HepG2 (cell line): ENCODE data around the gene SYNE1. TPM values are rescaled to one million over a fixed set of nuclear protein-coding genes. Genes with fewer than 3 reads are reported as not detected.

Experiments used
- ATAC-seq: fragments of 200-7000 bp; cut with Tn5 transposase; 3 replicates; pipeline ENCODE4 v1.9.1; 2020; ENCODE audit warnings: mild to moderate bottlenecking, moderate library complexity
- BruUV-seq: library from RNA; stranded (reverse); fragments of 400-500 nt; replicated peaks from 2 replicates; lab custom pipeline; 2021; lab: Mats Ljungman, UMichigan
- CTCF ChIA-PET: fragments of 300-600 bp; formaldehyde crosslinking; extraction: SDS; loops from one replicate; lab custom pipeline; 2021; ENCODE audit warnings: low total read pairs, inconsistent platforms, low intra/inter-chr PET ratio; lab: Yijun Ruan, JAX
- POLR2A ChIA-PET: fragments of 350-600 bp; sonication (Branson Sonifier 250); formaldehyde crosslinking; loops from one replicate; lab custom pipeline; 2020; ENCODE audit warnings: antibody characterized with exemption, inconsistent platforms; lab: Yijun Ruan, JAX
- DNase-seq: peaks from one replicate; pipeline ENCODE4 v3.0.0-alpha.2; 2015; ENCODE audit warnings: low spot score
- FAIRE-seq: peaks from 3 replicates; lab custom pipeline; 2011; peaks lifted over from hg19 to GRCh38; lab: Jason Lieb, UNC
- H2AFZ ChIP-seq: one replicate; pipeline ENCODE4 v1.6.1; 2011; ENCODE audit warnings: low read length, inconsistent platforms
- H3K27ac ChIP-seq: fragments of 300-600 bp; 3 replicates; pipeline ENCODE4 v1.8.0; 2011; ENCODE audit warnings: mixed run types, mild to moderate bottlenecking, mixed read lengths, low read length, inconsistent platforms; ENCODE audit not compliant: insufficient read depth; ENCODE audit errors: extremely low read length
- H3K27me3 ChIP-seq, 2 experiments: fragments of 200-600 bp in 1 of 2; 2 replicates in 1 of 2; 3 replicates in 1 of 2; pipeline versions ENCODE4 v1.6.0 to v1.8.0; 2011; ENCODE audit warnings: low read length in 2 of 2, mild to moderate bottlenecking in 2 of 2, moderate library complexity in 2 of 2, inconsistent platforms in 1 of 2; ENCODE audit not compliant: insufficient read depth in 2 of 2, control insufficient read depth in 1 of 2
- H3K36me3 ChIP-seq, 2 experiments: fragments of 200-600 bp in 1 of 2; replicated peaks in 1 of 2; 2 replicates in 1 of 2; 3 replicates in 1 of 2; pipeline versions ENCODE4 v1.5.1 to v1.8.0; 2011; ENCODE audit warnings: low read length in 2 of 2, inconsistent platforms in 1 of 2; ENCODE audit not compliant: insufficient read depth in 2 of 2, control insufficient read depth in 1 of 2
- H3K4me1 ChIP-seq: 2 replicates; pipeline ENCODE4 v1.5.1; 2012; ENCODE audit warnings: low read length, inconsistent platforms; ENCODE audit not compliant: insufficient read depth
- H3K4me2 ChIP-seq: 2 replicates; pipeline ENCODE4 v1.6.0; 2011; ENCODE audit warnings: low read depth, low read length, inconsistent platforms
- H3K4me3 ChIP-seq, 3 experiments: fragments of 200-600 bp in 1 of 3; sonication (generic), shearing (Covaris generic) in 1 of 3; replicated peaks in 1 of 3; 2 replicates each; pipeline ENCODE4 v1.5.1; 2011 to 2016; ENCODE audit warnings: low read length in 3 of 3, inconsistent platforms in 2 of 3, low read depth in 2 of 3, mild to moderate bottlenecking in 2 of 3, control low read depth in 1 of 3, mixed read lengths in 1 of 3; ENCODE audit not compliant: insufficient read depth in 1 of 3
- H3K79me2 ChIP-seq: one replicate; pipeline ENCODE4 v1.6.1; 2011; ENCODE audit warnings: low read length, inconsistent platforms; ENCODE audit not compliant: insufficient read depth
- H3K9ac ChIP-seq: 2 replicates; pipeline ENCODE4 v1.6.0; 2011; ENCODE audit warnings: mild to moderate bottlenecking, low read depth, low read length, inconsistent platforms; ENCODE audit not compliant: insufficient read depth
- H3K9me3 ChIP-seq: 2 replicates; pipeline ENCODE4 v1.5.1; 2012; ENCODE audit warnings: mild to moderate bottlenecking, low read length
- H4K20me1 ChIP-seq: 2 replicates; pipeline ENCODE4 v1.6.0; 2011; ENCODE audit warnings: inconsistent platforms, mild to moderate bottlenecking, low read length, moderate library complexity; ENCODE audit not compliant: insufficient read depth
- ERF ChIP-seq: IDR thresholded peaks from 2 replicates; pipeline ENCODE4 v1.6.1; 2018; ENCODE audit warnings: missing biosample characterization, missing genetic modification reagents
- FIP1L1 ChIP-seq: fragments of 200-400 bp; formaldehyde crosslinking; IDR thresholded peaks from 2 replicates; pipeline ENCODE4 v1.6.1; 2018; ENCODE audit warnings: low read depth, mild to moderate bottlenecking, low read length, moderate library complexity, borderline replicate concordance; ENCODE audit not compliant: insufficient read depth
- GPN1 ChIP-seq: sonication (generic); formaldehyde crosslinking; IDR thresholded peaks from 2 replicates; pipeline ENCODE4 v1.5.1; 2020; ENCODE audit warnings: missing genetic modification reagents, borderline replicate concordance
- MTF1 ChIP-seq: sonication (generic); formaldehyde crosslinking; IDR thresholded peaks from 2 replicates; pipeline ENCODE4 v1.5.0; 2020; ENCODE audit warnings: missing genetic modification reagents
- NFKBIZ ChIP-seq: IDR thresholded peaks from 2 replicates; pipeline ENCODE4 v1.6.1; 2018; ENCODE audit warnings: missing genetic modification reagents, missing compliant biosample characterization
- NFYB ChIP-seq: sonication (generic); formaldehyde crosslinking; IDR thresholded peaks from 2 replicates; pipeline ENCODE4 v1.4.0; 2020; ENCODE audit warnings: missing genetic modification reagents
- RNF2 ChIP-seq: fragments of 450-650 bp; conservative IDR thresholded peaks from 2 replicates; pipeline ENCODE4 v1.6.1; 2016; ENCODE audit warnings: low read depth
- SKI ChIP-seq: fragments of 450-650 bp; IDR thresholded peaks from one replicate; pipeline ENCODE4 v1.6.1; 2018; ENCODE audit warnings: mild to moderate bottlenecking; ENCODE audit not compliant: partially characterized antibody
- SP2 ChIP-seq: sonication (generic); formaldehyde crosslinking; IDR thresholded peaks from 2 replicates; pipeline ENCODE4 v1.5.1; 2020; ENCODE audit warnings: mild to moderate bottlenecking, missing genetic modification reagents
- ZNF136 ChIP-seq: sonication (generic); formaldehyde crosslinking; IDR thresholded peaks from 2 replicates; pipeline ENCODE4 v1.8.1; 2022; ENCODE audit warnings: low read depth, mild to moderate bottlenecking, moderate library complexity, missing genetic modification reagents
- ZNF138 ChIP-seq: sonication (generic); formaldehyde crosslinking; IDR thresholded peaks from 2 replicates; pipeline ENCODE4 v1.5.0; 2020; ENCODE audit warnings: mild to moderate bottlenecking, low read depth, missing genetic modification reagents
- ZNF326 ChIP-seq: sonication (generic); formaldehyde crosslinking; IDR thresholded peaks from 2 replicates; pipeline ENCODE4 v1.4.0; 2020; ENCODE audit warnings: missing genetic modification reagents, borderline replicate concordance
- ZNF557 ChIP-seq: sonication (generic); formaldehyde crosslinking; IDR thresholded peaks from 2 replicates; pipeline ENCODE4 v1.4.0; 2020; ENCODE audit warnings: missing genetic modification reagents
- WGBS: methylation state at CpG from one replicate; pipeline ENCODE4 v1.1.6; 2017; ENCODE audit warnings: low lambda C conversion rate; 5-methylcytosine and 5-hydroxymethylcytosine counted together
- in situ Hi-C: cut with HindIII; loops from 2 replicates; pipeline ENCODE4 v1.10.0; 2017; ENCODE audit warnings: low pct_unique_long_range_greater_than_20kb; ENCODE audit not compliant: extremely low pct_ligation_motif_present
- intact Hi-C: fragments of 100-400 bp; cut with micrococcal nuclease; formaldehyde crosslinking; loops from one replicate; pipeline ENCODE4 v1.10.0; 2022; ENCODE audit not compliant: unreplicated experiment
- polyA plus RNA-seq, 8 experiments: library from polyadenylated mRNA; depleted of rRNA in 3 of 8; stranded (reverse) in 7 of 8; unstranded in 1 of 8; fragments of >200 nt; fragmentation: Illumina TruSeq in 4 of 8; extraction: Trizol in 4 of 8; gene quantifications; 2 replicates each; pipeline versions ENCODE4 v1.2.1 to v1.2.3, GENCODE V29; 2011 to 2016; ENCODE audit warnings: low read depth in 4 of 8, missing spikeins in 1 of 8, mixed read lengths in 1 of 8; ENCODE audit not compliant: insufficient read depth in 1 of 8
- total RNA-seq, 5 experiments: library from RNA; depleted of rRNA; stranded (reverse); fragments of >200 nt; fragmentation: Illumina TruSeq; extraction: Trizol; gene quantifications; 2 replicates each; pipeline ENCODE4 v1.2.3, GENCODE V29; 2016; ENCODE audit warnings: low read depth in 1 of 5
- TF ChIP-seq, protein P1 (sequence below), 2 experiments: sonication (generic) in 1 of 2; formaldehyde crosslinking in 1 of 2; IDR thresholded peaks; 2 replicates each; pipeline versions ENCODE4 v1.4.0 to v1.6.1; 2016 to 2020; ENCODE audit warnings: borderline replicate concordance in 1 of 2, low read depth in 1 of 2, mild to moderate bottlenecking in 1 of 2, missing genetic modification reagents in 1 of 2
- TF ChIP-seq, protein P2 (sequence below): sonication (generic); formaldehyde crosslinking; IDR thresholded peaks from 2 replicates; pipeline ENCODE4 v1.4.0; 2020; ENCODE audit warnings: missing genetic modification reagents; ENCODE audit errors: not compliant biosample characterization
- TF ChIP-seq, protein P3 (sequence below): sonication (generic); formaldehyde crosslinking; IDR thresholded peaks from 2 replicates; pipeline ENCODE4 v1.9.0; 2021; ENCODE audit warnings: missing genetic modification reagents, borderline replicate concordance

Gene SYNE1
- total and polyA plus RNA-seq, 2 of the 13 experiments (the other 11 are each of a cell fraction or from before 2014, with no cell fraction given), result 5.5 to 15.9 TPM

DNA sequence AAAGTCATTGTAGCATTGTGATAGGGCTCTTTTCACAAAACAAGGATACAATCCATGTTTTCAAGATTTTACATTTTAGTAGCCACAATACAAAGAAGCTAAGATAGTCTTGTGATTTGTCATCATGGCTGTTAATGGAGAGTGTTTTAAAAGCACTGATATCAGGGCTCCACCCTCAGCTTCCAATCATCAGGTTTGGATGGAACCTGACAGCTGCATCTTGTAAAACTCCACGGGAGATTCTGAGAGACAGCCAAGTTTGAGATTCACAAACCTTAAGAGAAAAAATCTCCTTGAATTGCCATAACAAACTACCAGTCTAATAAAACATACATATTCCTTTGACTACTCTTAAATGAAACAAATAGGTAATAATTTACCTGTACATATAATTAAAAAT, 549.5 kb downstream of the SYNE1 start (continued):
- TF ChIP-seq, protein P1, sequence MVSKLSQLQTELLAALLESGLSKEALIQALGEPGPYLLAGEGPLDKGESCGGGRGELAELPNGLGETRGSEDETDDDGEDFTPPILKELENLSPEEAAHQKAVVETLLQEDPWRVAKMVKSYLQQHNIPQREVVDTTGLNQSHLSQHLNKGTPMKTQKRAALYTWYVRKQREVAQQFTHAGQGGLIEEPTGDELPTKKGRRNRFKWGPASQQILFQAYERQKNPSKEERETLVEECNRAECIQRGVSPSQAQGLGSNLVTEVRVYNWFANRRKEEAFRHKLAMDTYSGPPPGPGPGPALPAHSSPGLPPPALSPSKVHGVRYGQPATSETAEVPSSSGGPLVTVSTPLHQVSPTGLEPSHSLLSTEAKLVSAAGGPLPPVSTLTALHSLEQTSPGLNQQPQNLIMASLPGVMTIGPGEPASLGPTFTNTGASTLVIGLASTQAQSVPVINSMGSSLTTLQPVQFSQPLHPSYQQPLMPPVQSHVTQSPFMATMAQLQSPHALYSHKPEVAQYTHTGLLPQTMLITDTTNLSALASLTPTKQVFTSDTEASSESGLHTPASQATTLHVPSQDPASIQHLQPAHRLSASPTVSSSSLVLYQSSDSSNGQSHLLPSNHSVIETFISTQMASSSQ (IDR thresholded peaks at IDR 0.05; ENCODE audit: low read depth), result no peak
- TF ChIP-seq, protein P1 (CRISPR knock-in tag; IDR thresholded peaks at IDR 0.05; ENCODE audit: borderline replicate concordance), result no peak
- no peak for TF ChIP-seq NFYB
- TF ChIP-seq ERF (CRISPR knock-in tag), result no peak
- TF ChIP-seq, protein P2, sequence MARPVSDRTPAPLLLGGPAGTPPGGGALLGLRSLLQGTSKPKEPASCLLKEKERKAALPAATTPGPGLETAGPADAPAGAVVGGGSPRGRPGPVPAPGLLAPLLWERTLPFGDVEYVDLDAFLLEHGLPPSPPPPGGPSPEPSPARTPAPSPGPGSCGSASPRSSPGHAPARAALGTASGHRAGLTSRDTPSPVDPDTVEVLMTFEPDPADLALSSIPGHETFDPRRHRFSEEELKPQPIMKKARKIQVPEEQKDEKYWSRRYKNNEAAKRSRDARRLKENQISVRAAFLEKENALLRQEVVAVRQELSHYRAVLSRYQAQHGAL (CRISPR knock-in tag), result no peak
- TF ChIP-seq MTF1 (CRISPR knock-in tag), result no peak
- TF ChIP-seq SP2, result no peak

DNA sequence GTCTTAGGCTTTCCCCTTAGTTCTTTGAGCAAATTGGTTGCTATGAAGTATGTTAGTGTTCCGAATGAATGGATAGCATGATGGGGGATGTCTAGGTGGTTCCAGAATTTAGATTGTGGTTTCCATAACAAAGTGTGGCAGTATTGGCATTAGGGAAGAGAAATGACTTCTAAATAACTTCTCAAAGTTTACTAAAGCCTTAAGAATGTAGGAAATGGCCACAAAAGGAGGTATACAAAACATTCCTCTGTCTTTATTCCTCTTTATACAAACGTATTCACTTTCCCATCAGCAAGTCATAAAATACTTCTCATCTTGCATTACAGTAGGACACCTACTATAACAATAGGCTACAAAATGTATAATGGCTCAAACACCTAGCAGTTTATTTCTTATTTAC, 550.1 kb downstream of the SYNE1 start:
- no peaks in the 10 kb centered on the region for H3K36me3 ChIP-seq
- intact Hi-C loops, result loop anchor here (10.0 kb wide), 1 partner anchor 322 kb away; no protein-coding TSS in a partner anchor
- H3K79me2 ChIP-seq, result no peaks in the 10 kb centered on the region
- no peaks in the 10 kb centered on the region for H4K20me1 ChIP-seq
- ChIA-PET POLR2A (no interaction called here), CTCF (no interaction called here)
- BruUV-seq, result no TSS peak
- H3K4me1 ChIP-seq, result no peaks in the 10 kb centered on the region
- FAIRE-seq (no peak), ATAC-seq (no peak), DNase-seq (no peak)
- no peak overlapping the region for H3K27ac ChIP-seq
- H2AFZ ChIP-seq, result no peak overlapping the region
- 2% methylated on average over 2 of the region's 2 CpGs for WGBS
- H3K9me3 ChIP-seq, result no peaks in the 10 kb centered on the region
- H3K9ac ChIP-seq, result no peak overlapping the region
- peaks cover 0 to 6% of the 10 kb centered on the region in 2 experiments; a peak in 3 of 5 replicates for H3K27me3 ChIP-seq
- no peak overlapping the region for H3K4me2 ChIP-seq
- in situ Hi-C loops, result no loop called here
- H3K4me3 ChIP-seq, result no peak overlapping the region
- TF ChIP-seq SKI, result no peak
- no peak for TF ChIP-seq ZNF138 (CRISPR knock-in tag)
- no peak for TF ChIP-seq ZNF326 (CRISPR knock-in tag)
- no peak for TF ChIP-seq FIP1L1
- no peak for TF ChIP-seq NFKBIZ (CRISPR knock-in tag)
- TF ChIP-seq ZNF136 (CRISPR knock-in tag), result no peak
- TF ChIP-seq, protein P3, sequence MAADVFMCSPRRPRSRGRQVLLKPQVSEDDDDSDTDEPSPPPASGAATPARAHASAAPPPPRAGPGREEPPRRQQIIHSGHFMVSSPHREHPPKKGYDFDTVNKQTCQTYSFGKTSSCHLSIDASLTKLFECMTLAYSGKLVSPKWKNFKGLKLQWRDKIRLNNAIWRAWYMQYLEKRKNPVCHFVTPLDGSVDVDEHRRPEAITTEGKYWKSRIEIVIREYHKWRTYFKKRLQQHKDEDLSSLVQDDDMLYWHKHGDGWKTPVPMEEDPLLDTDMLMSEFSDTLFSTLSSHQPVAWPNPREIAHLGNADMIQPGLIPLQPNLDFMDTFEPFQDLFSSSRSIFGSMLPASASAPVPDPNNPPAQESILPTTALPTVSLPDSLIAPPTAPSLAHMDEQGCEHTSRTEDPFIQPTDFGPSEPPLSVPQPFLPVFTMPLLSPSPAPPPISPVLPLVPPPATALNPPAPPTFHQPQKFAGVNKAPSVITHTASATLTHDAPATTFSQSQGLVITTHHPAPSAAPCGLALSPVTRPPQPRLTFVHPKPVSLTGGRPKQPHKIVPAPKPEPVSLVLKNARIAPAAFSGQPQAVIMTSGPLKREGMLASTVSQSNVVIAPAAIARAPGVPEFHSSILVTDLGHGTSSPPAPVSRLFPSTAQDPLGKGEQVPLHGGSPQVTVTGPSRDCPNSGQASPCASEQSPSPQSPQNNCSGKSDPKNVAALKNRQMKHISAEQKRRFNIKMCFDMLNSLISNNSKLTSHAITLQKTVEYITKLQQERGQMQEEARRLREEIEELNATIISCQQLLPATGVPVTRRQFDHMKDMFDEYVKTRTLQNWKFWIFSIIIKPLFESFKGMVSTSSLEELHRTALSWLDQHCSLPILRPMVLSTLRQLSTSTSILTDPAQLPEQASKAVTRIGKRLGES (CRISPR knock-in tag), result no peak
- TF ChIP-seq GPN1, result no peak
- TF ChIP-seq ZNF557, result no peak
- no peak for TF ChIP-seq RNF2
